NCI-H345 treated with DMSO at 0.1 percent for 48 hours (cell line): Measurements from ENCODE around the gene SIRT1.
A peak's percentile ranks its signal among the peaks of the same experiment; 100 is the strongest.
"Not testable (repeated sequence)": the region's sequence is repeated elsewhere in the genome, so short reads cannot be mapped to it uniquely, and the experiment has no call there.

Source experiments
- DNase-seq: peaks from one replicate; lab custom pipeline; 2025; ENCODE audit not compliant: unreplicated experiment; lab: John Stamatoyannopoulos, UW

SIRT1 gene

DNA sequence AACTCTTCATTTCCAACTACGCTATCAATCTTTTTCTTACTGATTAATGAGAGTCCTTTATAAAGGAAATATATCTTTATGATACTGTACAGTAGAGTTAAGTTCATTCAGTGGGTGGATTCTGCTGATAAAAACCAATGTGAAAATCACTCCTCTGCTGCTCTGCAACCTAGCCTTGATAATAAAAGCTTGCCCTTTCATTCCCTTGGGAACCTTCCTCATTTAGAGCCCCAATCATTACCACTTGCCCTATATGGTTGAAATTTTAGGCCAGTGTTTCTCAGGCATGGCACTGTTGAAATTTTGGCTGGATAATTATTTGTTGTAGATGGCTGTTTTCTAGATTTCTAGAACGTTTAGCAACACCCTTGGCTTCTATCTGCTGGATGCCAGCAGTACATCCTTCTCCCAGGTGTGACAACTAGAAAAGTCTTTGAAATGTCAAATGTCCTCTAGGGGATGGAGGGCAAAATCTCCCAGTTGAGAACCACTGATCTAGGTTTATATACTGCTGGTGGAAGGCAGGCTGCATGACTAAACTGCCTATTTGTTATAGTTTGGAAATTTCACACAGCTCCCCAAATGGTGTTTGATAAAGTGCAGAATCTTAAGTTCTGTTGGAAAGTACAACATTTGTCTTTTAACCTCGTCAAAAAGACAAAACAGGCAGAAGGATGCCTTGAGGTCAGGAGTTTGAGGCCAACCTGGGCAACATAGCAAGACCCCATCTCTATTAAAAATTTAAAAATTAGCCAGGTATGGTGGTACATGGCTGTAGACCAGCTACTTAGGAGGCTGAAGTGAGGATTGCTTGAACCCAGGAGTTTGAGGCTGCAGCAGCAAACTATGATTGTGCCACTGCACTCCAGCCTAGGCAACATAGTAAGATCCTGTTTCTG, 8.9 kb upstream of the SIRT1 start:
- DNase-seq: no peak

DNA sequence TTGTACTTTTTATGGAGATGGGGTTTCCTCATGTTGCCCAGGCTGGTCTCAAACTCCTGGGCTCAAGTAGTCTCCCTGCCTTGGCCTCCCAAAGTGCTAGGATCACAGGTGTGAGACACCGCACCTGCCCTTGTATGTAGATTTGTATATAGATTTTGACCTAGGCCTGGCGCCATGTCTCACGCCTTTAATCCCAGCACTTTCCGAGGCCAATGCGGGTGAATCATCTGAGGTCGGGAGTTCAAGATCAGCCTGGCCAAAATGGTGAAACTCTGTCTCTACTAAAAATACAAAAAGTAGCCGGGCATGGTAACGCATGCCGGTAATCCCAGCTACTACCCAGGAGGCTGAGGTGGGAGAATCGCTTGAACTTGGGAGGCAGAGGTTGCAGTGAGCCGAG, 7.0 kb upstream of the SIRT1 start:
- DNase-seq: not testable (repeated sequence)

DNA sequence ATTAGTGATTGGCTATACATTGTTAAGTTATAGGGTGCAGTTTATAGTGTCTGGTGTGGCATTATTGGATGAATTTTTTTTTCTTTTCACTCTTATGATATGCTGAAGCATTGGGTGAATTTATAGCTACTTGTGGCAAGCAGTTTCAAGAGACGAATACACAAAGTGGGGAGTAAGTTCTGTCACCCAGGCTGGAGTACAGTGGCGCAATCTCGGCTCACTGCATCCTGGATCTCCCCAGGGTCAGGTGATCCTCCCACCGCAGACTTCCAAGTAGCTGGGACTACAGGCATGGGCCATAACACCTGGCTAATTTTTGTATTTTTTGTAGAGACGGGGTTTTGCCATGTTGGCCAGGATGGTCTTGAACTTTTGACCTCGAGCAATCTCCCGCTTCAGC, 6.3 kb upstream of the SIRT1 start:
- no peak for DNase-seq

DNA sequence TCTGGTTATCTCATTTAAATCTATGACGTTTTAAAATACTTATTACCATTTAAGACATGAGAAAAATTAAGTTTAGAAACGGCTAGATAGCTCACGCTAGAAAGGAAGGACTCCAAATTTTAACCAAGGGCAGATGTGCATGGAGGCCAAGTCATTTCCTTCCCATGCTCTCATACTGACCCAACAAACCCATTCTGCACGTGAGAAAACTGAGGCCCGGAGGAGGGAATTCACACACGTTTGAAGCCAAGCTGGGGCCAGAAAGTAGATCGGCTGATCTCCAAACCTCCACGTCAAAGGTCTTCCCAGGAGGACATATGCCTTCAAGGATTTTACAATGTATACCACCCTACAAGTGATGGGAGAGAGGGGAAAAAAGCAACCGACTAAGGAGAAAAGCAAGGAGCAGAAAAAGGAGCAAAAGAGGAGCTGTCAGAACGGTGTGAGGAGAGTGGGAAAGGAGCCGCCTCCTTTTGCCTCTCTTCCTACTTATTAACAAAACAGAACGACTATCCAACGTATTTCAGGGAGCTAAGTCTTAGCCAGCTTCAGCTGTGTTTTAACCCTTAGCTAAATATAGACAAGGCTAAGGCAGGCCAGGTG, 645 bp upstream of the SIRT1 start:
- DNase-seq: no peak

DNA sequence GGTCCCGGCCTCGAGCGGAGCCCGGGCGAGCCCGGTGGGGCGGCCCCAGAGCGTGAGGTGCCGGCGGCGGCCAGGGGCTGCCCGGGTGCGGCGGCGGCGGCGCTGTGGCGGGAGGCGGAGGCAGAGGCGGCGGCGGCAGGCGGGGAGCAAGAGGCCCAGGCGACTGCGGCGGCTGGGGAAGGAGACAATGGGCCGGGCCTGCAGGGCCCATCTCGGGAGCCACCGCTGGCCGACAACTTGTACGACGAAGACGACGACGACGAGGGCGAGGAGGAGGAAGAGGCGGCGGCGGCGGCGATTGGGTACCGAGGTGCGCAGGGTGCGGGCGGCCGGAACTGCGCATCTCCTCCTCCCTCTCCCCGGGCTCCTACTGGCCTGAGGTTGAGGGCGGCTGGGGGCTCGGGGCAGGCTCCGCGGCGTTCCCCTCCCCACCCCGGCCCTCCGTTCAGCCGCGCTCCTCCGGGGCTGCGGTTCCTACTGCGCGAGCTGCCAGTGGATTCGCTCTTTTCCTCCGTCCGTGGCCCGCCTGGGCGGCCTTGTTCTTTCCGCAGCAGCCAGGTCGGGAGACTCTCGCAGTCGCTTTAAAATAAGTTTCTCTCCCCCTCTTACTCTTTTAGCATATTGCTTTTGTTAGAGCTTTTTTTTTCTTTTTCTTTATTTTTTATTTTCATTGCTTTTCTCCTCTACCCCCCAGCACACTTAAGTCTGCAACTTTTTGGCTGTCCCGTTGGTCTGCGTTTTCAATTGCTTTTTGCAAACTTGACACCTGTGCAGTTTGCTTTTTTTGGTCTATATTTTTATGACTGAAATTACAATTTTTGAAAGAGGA, 600 bp downstream of the SIRT1 start:
- peak; percentile 12 for DNase-seq

DNA sequence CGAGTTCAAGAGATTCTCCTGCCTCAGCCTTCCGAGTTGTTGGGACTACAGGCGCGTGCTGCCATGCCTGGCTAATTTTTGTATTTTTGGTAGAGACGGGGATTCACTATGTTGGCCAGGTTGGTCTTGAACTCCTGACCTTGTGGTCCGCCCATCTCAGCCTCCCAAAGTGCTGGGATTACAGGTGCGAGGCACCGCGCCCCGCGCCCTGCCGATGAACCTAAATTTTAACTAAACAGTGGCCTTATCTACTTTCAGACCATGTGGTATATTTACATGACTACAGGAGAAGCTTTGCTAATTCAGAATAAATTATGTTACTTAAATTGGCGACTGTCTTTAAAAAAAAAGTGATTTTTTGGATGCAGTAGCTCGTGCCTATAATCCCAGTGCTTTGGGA, 9.2 kb downstream of the SIRT1 start:
- no peak for DNase-seq

DNA sequence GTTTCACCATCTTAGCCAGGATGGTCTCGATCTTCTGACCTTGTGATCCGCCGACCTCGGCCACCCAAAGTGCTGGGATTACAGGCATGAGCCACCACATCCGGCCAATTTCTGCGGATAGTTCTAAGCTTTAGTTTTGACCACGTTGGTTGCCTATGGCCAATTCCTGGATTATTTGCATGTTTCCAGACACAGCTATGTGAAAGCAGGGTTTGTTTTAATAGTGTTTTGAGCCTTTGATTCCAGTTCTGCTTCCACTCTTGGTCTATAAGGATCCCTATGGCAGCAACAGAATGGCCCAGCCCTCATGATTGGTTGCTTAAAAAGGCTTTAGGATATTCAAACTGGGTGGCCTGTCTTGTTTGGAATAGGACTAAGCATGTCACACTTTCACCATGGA, 19.1 kb downstream of the SIRT1 start:
- no peak for DNase-seq

DNA sequence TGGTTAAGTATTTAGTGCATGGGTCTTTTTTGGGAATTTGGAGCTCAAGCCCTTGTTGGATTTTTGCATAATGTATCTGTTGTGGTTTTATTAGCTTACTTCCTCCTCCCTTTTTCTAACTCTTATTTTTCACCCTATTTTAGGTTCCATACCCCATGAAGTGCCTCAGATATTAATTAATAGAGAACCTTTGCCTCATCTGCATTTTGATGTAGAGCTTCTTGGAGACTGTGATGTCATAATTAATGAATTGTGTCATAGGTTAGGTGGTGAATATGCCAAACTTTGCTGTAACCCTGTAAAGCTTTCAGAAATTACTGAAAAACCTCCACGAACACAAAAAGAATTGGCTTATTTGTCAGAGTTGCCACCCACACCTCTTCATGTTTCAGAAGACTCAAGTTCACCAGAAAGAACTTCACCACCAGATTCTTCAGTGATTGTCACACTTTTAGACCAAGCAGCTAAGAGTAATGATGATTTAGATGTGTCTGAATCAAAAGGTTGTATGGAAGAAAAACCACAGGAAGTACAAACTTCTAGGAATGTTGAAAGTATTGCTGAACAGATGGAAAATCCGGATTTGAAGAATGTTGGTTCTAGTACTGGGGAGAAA, 28.0 kb downstream of the SIRT1 start:
- DNase-seq: no peak

DNA sequence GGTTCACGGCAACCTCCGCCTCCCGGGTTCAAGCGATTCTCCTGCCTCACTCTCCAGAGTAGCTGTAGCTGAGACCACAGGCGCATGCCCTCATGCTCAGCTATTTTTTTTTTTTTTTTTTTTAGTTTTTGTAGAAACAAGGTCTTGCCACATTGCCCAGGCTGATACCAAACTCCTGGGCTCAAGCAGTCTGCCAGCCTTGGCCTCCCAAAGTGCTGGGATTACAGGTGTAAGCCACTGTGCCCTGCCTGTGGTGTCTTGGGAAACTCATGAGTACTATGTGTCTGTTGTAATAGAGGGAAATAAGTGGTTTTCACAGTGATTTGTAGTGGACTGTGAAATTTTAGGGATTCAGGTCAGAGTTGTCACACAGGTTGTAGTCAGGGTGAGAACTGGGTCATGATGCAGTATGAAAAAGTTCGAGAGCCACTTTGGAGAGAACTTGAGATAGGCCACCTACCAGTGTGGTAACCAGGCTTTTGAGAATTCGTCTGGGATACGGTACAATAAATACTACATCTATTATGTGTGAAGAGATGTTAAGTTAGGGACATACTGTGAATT, 30.4 kb downstream of the SIRT1 start:
- DNase-seq: no peak

DNA sequence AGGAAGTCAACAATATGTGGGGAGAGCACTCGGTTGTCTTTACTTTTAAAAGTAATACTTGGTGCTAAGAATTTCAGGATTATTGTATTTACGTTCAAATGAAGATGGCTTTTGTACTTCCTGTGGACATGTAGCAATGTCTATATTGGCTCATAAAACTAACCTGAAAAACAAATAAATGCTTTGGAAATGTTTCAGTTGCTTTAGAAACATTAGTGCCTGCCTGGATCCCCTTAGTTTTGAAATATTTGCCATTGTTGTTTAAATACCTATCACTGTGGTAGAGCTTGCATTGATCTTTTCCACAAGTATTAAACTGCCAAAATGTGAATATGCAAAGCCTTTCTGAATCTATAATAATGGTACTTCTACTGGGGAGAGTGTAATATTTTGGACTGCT, 32.7 kb downstream of the SIRT1 start:
- no peak for DNase-seq

DNA sequence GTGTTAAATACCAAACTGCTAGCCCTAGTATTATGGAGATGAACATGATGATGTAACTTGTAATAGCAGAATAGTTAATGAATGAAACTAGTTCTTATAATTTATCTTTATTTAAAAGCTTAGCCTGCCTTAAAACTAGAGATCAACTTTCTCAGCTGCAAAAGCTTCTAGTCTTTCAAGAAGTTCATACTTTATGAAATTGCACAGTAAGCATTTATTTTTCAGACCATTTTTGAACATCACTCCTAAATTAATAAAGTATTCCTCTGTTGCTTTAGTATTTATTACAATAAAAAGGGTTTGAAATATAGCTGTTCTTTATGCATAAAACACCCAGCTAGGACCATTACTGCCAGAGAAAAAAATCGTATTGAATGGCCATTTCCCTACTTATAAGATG, 33.2 kb downstream of the SIRT1 start:
- DNase-seq: no peak

DNA sequence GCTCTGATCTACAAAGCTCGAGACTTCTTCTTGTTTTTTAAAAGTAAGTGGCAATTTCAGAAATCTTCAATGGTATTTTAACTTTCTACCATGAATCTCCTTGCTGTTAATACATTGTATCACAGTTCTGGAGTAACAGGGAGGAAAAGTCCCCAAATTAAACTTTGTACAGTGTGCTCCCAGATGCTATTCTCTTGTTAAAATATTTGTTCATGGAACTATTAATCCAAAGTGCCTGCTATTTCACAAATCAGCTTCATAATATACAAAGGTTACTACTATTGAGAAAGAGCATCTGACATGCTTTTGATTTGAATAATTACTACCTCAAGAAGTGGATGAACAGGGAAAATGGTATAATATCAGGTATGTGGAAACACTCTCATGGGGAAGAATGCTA, 36.6 kb downstream of the SIRT1 start:
- DNase-seq: no peak

DNA sequence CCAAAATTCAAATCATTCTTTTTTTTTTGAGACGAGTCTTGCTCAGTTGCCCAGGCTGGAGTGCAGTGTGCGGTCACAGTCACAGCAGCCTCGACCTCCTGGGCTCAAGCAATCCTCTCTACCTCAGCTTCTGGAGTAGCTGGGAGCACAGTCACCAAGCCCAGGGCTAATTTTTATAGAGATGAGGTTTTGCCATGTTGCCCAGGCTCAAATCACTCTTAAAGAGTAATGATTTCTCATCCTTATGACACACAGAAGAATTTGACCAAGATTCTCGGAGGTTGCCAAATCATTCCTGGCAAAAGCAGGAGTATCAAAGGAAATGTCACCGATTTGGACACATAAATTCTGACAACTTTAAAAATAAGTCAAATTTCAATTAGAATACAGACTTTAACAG, 39.1 kb downstream of the SIRT1 start:
- DNase-seq: no peak

DNA sequence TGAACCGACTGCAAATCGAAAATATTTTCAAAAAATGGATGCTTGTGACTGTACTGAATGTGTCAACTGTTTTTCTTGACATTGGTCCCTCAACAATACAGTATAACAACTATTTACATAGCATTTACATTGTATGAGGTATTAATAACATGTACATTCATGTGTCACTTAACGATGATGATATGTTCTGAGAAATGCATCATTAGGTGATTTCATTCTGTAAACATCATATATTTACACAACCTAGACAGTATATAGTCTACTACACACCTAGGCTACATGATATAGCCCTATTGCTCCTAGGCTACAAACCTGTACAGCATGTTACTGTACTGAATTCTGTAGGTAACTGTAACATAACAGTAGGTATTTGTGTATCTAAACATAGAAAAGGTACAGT, 39.7 kb downstream of the SIRT1 start:
- no peak for DNase-seq

DNA sequence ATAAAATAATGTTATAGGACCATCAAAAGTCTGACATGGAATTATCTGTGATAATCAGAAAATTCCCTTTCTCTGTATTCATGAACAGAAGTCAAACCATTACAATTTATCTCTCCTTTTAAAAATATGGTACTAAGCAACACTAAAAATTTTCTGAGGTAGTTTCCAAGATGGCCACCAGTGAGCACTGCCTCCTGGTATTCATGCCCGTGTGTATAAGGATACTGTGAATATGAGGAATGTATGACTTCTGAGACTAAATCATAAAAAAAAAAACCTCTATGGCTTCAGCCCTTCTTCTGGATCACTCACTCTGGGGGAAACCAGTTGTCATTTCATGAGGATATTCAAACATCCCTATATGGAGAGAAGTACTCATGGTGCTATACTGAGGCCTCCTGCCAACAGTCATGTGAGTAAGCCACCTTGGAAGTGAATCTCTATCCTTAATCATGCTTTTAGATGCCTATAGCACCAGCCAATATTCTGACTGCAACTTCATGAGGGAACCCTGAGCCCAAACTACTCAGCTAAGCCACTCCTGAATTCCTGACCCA, 41.1 kb downstream of the SIRT1 start:
- DNase-seq: no peak

DNA sequence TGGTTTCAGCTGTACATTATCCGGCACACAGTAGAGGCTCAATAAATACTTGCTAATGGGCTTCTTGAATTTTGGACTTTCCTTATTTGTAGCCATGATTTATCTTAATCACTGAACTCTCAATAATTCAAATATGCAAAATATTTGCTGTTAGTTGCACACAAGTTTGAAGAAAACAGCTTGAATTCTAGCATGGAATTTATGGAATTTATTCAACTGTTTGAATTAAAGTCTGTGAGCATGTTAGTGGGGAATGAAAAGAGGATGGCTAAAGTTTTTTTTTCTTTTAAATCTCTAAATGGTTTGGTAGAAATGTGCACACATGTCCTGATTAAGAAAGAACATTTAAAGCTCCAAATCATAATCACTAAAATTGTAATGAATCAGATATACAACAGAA, 42.5 kb downstream of the SIRT1 start:
- no peak for DNase-seq

DNA sequence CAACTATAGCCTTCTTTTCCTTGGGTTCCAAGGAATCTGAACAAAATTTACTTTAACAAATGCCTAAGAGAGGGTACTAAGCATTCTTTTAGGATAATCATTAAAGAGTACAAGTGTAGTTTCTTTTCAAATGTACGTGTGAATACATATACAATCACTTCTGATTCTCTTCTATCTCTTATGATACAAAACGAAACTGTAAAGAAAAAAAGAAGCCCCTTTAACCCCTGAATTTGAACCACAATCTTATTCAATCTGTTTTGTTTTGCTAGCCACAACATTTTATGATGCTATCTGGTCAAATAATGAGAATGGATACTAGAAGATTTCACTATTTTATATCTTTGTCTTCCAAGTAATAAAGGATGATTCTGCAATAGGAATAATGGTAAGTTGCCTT, 48.7 kb downstream of the SIRT1 start:
- no peak for DNase-seq

DNA sequence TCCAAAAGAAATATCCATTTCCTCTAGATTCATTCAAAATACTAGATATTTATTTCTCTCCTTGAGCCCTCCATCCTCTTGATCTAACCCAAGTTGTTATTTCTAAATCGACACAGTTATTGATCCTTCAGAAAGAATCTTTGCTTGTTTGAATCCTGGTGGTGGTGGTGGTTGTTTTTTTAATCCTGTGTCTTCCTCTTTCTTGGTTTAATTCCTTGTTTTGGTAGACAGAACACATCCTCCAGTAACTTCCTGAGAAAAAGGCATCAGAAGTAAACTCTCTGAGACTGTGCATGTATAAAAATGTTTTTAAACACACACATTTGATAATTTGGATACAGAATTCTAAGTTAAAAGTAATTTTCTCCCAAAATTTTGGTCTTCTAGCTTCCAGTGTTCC, 49.9 kb downstream of the SIRT1 start:
- DNase-seq: no peak

DNA sequence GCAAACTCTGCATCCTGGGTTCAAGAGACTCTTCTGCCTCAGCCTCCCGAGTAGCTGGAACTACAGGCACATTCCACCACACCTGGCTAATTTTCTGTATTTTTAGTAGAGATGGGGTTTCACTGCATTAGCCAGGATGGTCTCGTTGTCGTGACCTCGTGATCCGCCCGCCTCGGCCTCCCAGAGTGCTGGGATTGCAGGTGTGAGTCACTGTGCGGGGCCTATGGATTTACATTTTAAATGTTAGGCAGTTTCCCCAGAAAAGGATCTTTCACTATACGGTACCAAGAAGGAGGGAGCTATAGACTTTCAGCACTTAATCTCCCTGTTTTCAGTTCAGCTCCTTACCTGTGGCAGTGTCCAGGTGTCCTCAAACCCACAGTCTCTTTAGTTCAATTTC, 50.8 kb downstream of the SIRT1 start:
- DNase-seq: no peak

DNA sequence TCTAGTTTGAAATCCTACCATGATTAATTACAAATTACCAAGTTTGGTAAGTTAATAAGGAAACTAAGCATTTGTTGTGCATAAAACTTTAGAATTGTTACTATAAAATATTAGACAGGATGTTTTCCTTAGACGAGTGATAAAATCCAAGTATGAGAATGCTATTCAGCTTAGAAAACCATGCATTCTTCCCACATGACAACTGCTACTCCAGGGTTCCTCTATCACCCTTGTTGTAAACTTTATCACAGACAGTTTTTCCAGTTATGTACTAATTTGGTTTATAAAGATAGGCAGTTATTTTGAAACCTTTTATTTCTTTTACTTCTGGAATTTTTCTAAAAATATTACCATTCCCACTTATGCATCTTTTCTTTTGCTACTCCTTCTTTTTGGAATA, 52.0 kb downstream of the SIRT1 start:
- DNase-seq: no peak

DNA sequence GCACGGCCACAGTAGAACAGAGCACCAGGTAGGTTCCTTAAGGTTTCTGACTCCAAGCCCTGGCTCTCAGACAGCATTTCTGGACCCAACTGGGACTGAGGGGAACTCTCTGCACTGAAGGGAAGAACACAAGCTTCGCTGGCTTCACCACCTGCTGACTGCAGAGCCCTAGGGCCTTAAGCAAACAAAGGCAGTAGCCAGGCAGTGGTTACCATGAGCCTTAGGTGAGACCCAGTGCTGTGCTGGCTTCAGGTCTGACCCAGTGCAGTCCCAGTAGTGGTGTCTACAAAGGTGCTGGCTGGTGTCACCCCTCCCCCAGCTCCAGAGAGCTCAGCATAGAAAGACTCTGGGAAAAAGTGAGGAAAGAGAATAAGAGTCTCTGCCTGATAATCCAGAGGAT, 59.5 kb downstream of the SIRT1 start:
- DNase-seq: no peak
